ENCODE data around the gene STEAP2.

STEAP2 gene

GRCh38 chr7:90262438-90262837 lies 50.9 kb downstream of the STEAP2 start:
- H3K9ac ChIP-seq (ENCODE audit: low read depth in 1 of 2, low read length in 2 of 2), result no peak overlapping the region

GRCh38 chr7:90266808-90267207 lies 55.3 kb downstream of the STEAP2 start:
- no peaks in the 10 kb centered on the region for H3K9me3 ChIP-seq (ENCODE audit: control insufficient read depth in 2 of 2, low read length in 2 of 2)
- H3K27ac ChIP-seq (ENCODE audit: low read depth in 2 of 2, low read length in 2 of 2), result no peak overlapping the region
- H3K4me1 ChIP-seq (ENCODE audit: control insufficient read depth in 2 of 2, insufficient read depth in 2 of 2, low read length in 2 of 2), result peaks cover 0 to 12% of the 10 kb centered on the region in 2 donors
- H3K27me3 ChIP-seq (ENCODE audit: control insufficient read depth in 2 of 2, insufficient read depth in 2 of 2, low read length in 2 of 2), result no peaks in the 10 kb centered on the region
- no peak overlapping the region for H3K9ac ChIP-seq (ENCODE audit: low read depth in 1 of 2, low read length in 2 of 2)
- H3K4me3 ChIP-seq (ENCODE audit: low read length in 2 of 2), result no peak overlapping the region
- no peaks in the 10 kb centered on the region for H3K36me3 ChIP-seq (ENCODE audit: control insufficient read depth in 2 of 2, insufficient read depth in 2 of 2, low read length in 2 of 2)

More at GRCh38 chr7:90262438-90262837, 50.9 kb downstream of the STEAP2 start:
- Histone ChIP-seq H3K4me1 (ENCODE audit: control insufficient read depth in 2 of 2, insufficient read depth in 2 of 2, low read length in 2 of 2) (peaks cover 0 to 5% of the 10 kb centered on the region in 2 donors), H3K36me3 (ENCODE audit: control insufficient read depth in 2 of 2, insufficient read depth in 2 of 2, low read length in 2 of 2) (no peaks in the 10 kb centered on the region), H3K27ac (ENCODE audit: low read depth in 2 of 2, low read length in 2 of 2) (no peak overlapping the region), H3K4me3 (ENCODE audit: low read length in 2 of 2) (no peak overlapping the region), H3K27me3 (ENCODE audit: control insufficient read depth in 2 of 2, insufficient read depth in 2 of 2, low read length in 2 of 2) (no peaks in the 10 kb centered on the region), H3K9me3 (ENCODE audit: control insufficient read depth in 2 of 2, low read length in 2 of 2) (no peaks in the 10 kb centered on the region)

- Histone ChIP-seq H3K4me3 (ENCODE audit: low read length in 2 of 2) (no peak overlapping the region), H3K36me3 (ENCODE audit: control insufficient read depth in 2 of 2, insufficient read depth in 2 of 2, low read length in 2 of 2) (no peaks in the 10 kb centered on the region), H3K9me3 (ENCODE audit: control insufficient read depth in 2 of 2, low read length in 2 of 2) (no peaks in the 10 kb centered on the region), H3K9ac (ENCODE audit: low read depth in 1 of 2, low read length in 2 of 2) (no peak overlapping the region), H3K27me3 (ENCODE audit: control insufficient read depth in 2 of 2, insufficient read depth in 2 of 2, low read length in 2 of 2) (no peaks in the 10 kb centered on the region), H3K27ac (ENCODE audit: low read depth in 2 of 2, low read length in 2 of 2) (no peak overlapping the region), H3K4me1 (ENCODE audit: control insufficient read depth in 2 of 2, insufficient read depth in 2 of 2, low read length in 2 of 2) (peaks cover 0 to 12% of the 10 kb centered on the region in 2 donors)
Measured at GRCh38 chr7:90267263-90267858, 55.8 kb downstream of the STEAP2 start.

- Histone ChIP-seq H3K27ac (ENCODE audit: low read depth in 2 of 2, low read length in 2 of 2) (no peak overlapping the region), H3K36me3 (ENCODE audit: control insufficient read depth in 2 of 2, insufficient read depth in 2 of 2, low read length in 2 of 2) (no peaks in the 10 kb centered on the region), H3K27me3 (ENCODE audit: control insufficient read depth in 2 of 2, insufficient read depth in 2 of 2, low read length in 2 of 2) (no peaks in the 10 kb centered on the region), H3K9ac (ENCODE audit: low read depth in 1 of 2, low read length in 2 of 2) (no peak overlapping the region), H3K4me3 (ENCODE audit: low read length in 2 of 2) (no peak overlapping the region), H3K4me1 (ENCODE audit: control insufficient read depth in 2 of 2, insufficient read depth in 2 of 2, low read length in 2 of 2) (peaks cover 0 to 12% of the 10 kb centered on the region in 2 donors), H3K9me3 (ENCODE audit: control insufficient read depth in 2 of 2, low read length in 2 of 2) (no peaks in the 10 kb centered on the region)
Measured at GRCh38 chr7:90269163-90269562, 57.6 kb downstream of the STEAP2 start.

GRCh38 chr7:90270431-90271178 lies 59.1 kb downstream of the STEAP2 start:
- no peak overlapping the region for H3K4me3 ChIP-seq (ENCODE audit: low read length in 2 of 2)
- H3K27me3 ChIP-seq (ENCODE audit: control insufficient read depth in 2 of 2, insufficient read depth in 2 of 2, low read length in 2 of 2), result no peaks in the 10 kb centered on the region
- H3K36me3 ChIP-seq (ENCODE audit: control insufficient read depth in 2 of 2, insufficient read depth in 2 of 2, low read length in 2 of 2), result no peaks in the 10 kb centered on the region
- H3K4me1 ChIP-seq (ENCODE audit: control insufficient read depth in 2 of 2, insufficient read depth in 2 of 2, low read length in 2 of 2), result peaks cover 0 to 12% of the 10 kb centered on the region in 2 donors
- no peak overlapping the region for H3K9ac ChIP-seq (ENCODE audit: low read depth in 1 of 2, low read length in 2 of 2)
- no peaks in the 10 kb centered on the region for H3K9me3 ChIP-seq (ENCODE audit: control insufficient read depth in 2 of 2, low read length in 2 of 2)
- no peak overlapping the region for H3K27ac ChIP-seq (ENCODE audit: low read depth in 2 of 2, low read length in 2 of 2)

- Histone ChIP-seq H3K9me3 (ENCODE audit: control insufficient read depth in 2 of 2, low read length in 2 of 2) (no peaks in the 10 kb centered on the region), H3K27me3 (ENCODE audit: control insufficient read depth in 2 of 2, insufficient read depth in 2 of 2, low read length in 2 of 2) (no peaks in the 10 kb centered on the region), H3K9ac (ENCODE audit: low read depth in 1 of 2, low read length in 2 of 2) (no peak overlapping the region), H3K4me1 (ENCODE audit: control insufficient read depth in 2 of 2, insufficient read depth in 2 of 2, low read length in 2 of 2) (peaks cover 3 to 12% of the 10 kb centered on the region in 2 donors), H3K36me3 (ENCODE audit: control insufficient read depth in 2 of 2, insufficient read depth in 2 of 2, low read length in 2 of 2) (no peaks in the 10 kb centered on the region), H3K27ac (ENCODE audit: low read depth in 2 of 2, low read length in 2 of 2) (no peak overlapping the region), H3K4me3 (ENCODE audit: low read length in 2 of 2) (no peak overlapping the region)
Measured at GRCh38 chr7:90271753-90272152, 60.2 kb downstream of the STEAP2 start.

- Histone ChIP-seq H3K36me3 (ENCODE audit: control insufficient read depth in 2 of 2, insufficient read depth in 2 of 2, low read length in 2 of 2) (no peaks in the 10 kb centered on the region), H3K4me3 (ENCODE audit: low read length in 2 of 2) (no peak overlapping the region), H3K4me1 (ENCODE audit: control insufficient read depth in 2 of 2, insufficient read depth in 2 of 2, low read length in 2 of 2) (peaks cover 3 to 12% of the 10 kb centered on the region in 2 donors), H3K9me3 (ENCODE audit: control insufficient read depth in 2 of 2, low read length in 2 of 2) (no peaks in the 10 kb centered on the region), H3K27me3 (ENCODE audit: control insufficient read depth in 2 of 2, insufficient read depth in 2 of 2, low read length in 2 of 2) (no peaks in the 10 kb centered on the region), H3K9ac (ENCODE audit: low read depth in 1 of 2, low read length in 2 of 2) (no peak overlapping the region), H3K27ac (ENCODE audit: low read depth in 2 of 2, low read length in 2 of 2) (no peak overlapping the region)
Measured at GRCh38 chr7:90272242-90272641, 60.7 kb downstream of the STEAP2 start.

- Histone ChIP-seq H3K36me3 (ENCODE audit: control insufficient read depth in 2 of 2, insufficient read depth in 2 of 2, low read length in 2 of 2) (no peaks in the 10 kb centered on the region), H3K9ac (ENCODE audit: low read depth in 1 of 2, low read length in 2 of 2) (no peak overlapping the region), H3K4me1 (ENCODE audit: control insufficient read depth in 2 of 2, insufficient read depth in 2 of 2, low read length in 2 of 2) (peaks cover 3 to 8% of the 10 kb centered on the region in 2 donors), H3K27me3 (ENCODE audit: control insufficient read depth in 2 of 2, insufficient read depth in 2 of 2, low read length in 2 of 2) (no peaks in the 10 kb centered on the region), H3K4me3 (ENCODE audit: low read length in 2 of 2) (no peak overlapping the region), H3K27ac (ENCODE audit: low read depth in 2 of 2, low read length in 2 of 2) (no peak overlapping the region), H3K9me3 (ENCODE audit: control insufficient read depth in 2 of 2, low read length in 2 of 2) (no peaks in the 10 kb centered on the region)
Measured at GRCh38 chr7:90274161-90274560, 62.6 kb downstream of the STEAP2 start.

- H3K4me3 ChIP-seq (ENCODE audit: low read length in 2 of 2), result peak overlapping the region in 1 of 2 donors; percentile 20
- H3K27ac ChIP-seq (ENCODE audit: low read depth in 2 of 2, low read length in 2 of 2), result peak overlapping the region in 1 of 2 donors; percentile 13
- H3K36me3 ChIP-seq (ENCODE audit: control insufficient read depth in 2 of 2, insufficient read depth in 2 of 2, low read length in 2 of 2), result no peaks in the 10 kb centered on the region
- H3K27me3 ChIP-seq (ENCODE audit: control insufficient read depth in 2 of 2, insufficient read depth in 2 of 2, low read length in 2 of 2), result no peaks in the 10 kb centered on the region
- peaks cover 3% of the 10 kb centered on the region in 2 donors for H3K4me1 ChIP-seq (ENCODE audit: control insufficient read depth in 2 of 2, insufficient read depth in 2 of 2, low read length in 2 of 2)
- H3K9ac ChIP-seq (ENCODE audit: low read depth in 1 of 2, low read length in 2 of 2), result no peak overlapping the region
- H3K9me3 ChIP-seq (ENCODE audit: control insufficient read depth in 2 of 2, low read length in 2 of 2), result no peaks in the 10 kb centered on the region
Measured at GRCh38 chr7:90276033-90276728, 64.6 kb downstream of the STEAP2 start.

Measured in mucosa of rectum (tissue), 2 donors.